KOPT-K1 (cell line): Measurements from ENCODE around the gene ADAMTSL1.

Experiments
- H3K27ac ChIP-seq: fragments of 200-600 bp; sonication (generic); 2 replicates; pipeline ENCODE4 v1.5.1; 2016; ENCODE audit warnings: antibody characterized with exemption, mild to moderate bottlenecking, low read depth, low read length; ENCODE audit not compliant: poor library complexity, severe bottlenecking
- H3K36me3 ChIP-seq: fragments of 200-600 bp; sonication (generic); 2 replicates; pipeline ENCODE4 v1.5.1; 2017; ENCODE audit warnings: antibody characterized with exemption, mild to moderate bottlenecking, low read length, moderate library complexity; ENCODE audit not compliant: insufficient read depth
- H3K9me3 ChIP-seq: fragments of 200-600 bp; sonication (generic); 2 replicates; pipeline ENCODE4 v1.5.1; 2017; ENCODE audit warnings: antibody characterized with exemption, low read length, mild to moderate bottlenecking; ENCODE audit not compliant: insufficient read depth, poor library complexity, severe bottlenecking

Gene ADAMTSL1

DNA sequence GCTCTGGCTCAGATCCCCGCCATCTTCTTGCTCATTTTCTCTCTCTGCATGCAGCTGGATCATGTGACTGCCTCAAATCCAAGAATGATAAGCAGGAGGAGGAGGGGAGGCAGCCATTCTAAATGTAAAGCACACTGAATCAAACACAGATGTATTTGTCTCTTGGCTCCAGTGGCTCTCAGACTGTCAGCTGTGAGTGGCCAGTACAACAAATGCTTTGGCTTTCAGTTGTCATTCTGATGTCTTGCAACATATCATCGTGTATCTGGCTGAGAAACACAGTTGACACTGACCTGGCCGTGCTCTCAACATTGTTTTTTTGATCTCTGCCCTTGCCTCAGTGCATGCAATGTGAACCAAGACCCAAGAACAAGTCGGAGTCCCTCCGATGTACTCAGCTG is 233.1 kb downstream of the ADAMTSL1 start:
- H3K27ac ChIP-seq, result no peak overlapping the region
- H3K9me3 ChIP-seq, result no peaks in the 10 kb centered on the region
- no peaks in the 10 kb centered on the region for H3K36me3 ChIP-seq

DNA sequence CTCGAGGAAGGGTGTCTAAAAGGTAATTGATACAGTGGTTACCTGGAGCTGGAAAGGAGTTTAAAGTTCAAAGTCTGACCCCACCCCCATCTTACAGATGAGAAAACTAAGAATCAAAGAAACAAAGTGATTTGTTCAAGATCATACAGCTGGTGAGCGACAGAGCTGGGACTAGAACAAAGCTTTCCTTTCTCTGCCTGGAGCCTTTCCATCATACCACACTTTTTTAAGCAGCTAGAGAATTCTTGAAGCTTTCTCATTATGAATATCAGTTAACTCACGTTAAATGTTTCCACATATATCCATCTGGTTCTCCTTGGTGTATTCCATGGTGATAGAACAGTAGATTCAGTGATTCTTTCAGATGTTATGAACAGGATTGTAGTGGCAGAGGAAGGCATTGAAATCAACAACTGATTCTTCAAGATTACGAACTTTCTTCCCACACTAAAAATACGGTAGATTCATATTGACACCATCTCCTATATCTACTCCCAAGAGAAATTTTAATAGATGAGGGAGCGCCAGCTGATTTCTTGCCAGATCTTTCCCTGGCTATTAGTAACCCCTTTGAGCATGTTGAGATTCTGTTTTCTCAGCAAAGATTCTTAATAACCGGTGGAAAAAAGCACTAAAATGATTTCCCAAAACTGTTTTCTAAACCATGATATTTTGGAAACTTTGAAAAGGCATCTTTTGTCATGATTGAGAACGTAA is 233.7 kb downstream of the ADAMTSL1 start:
- H3K27ac ChIP-seq, result no peak overlapping the region
- H3K36me3 ChIP-seq, result no peaks in the 10 kb centered on the region
- no peaks in the 10 kb centered on the region for H3K9me3 ChIP-seq

DNA sequence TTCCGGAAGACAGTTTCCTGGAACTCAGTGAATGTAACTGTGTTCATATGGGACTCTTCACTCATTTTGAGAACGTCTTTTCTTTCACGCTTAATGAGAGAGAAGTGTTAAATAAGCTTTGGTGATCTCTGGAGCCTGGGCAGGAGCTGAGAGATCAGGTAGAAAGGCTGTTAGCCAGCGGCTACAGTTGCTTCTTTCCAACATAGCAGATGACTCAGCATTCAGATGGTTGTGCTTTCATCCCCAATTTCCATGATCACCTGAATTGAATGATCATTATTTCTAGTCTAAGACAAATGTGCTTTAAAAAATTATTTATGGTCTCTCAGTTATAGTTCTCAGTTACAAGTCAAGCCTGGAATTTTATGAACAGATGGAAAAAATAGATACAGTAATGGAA is 234.5 kb downstream of the ADAMTSL1 start:
- H3K36me3 ChIP-seq, result no peaks in the 10 kb centered on the region
- H3K9me3 ChIP-seq, result no peaks in the 10 kb centered on the region
- no peak overlapping the region for H3K27ac ChIP-seq

DNA sequence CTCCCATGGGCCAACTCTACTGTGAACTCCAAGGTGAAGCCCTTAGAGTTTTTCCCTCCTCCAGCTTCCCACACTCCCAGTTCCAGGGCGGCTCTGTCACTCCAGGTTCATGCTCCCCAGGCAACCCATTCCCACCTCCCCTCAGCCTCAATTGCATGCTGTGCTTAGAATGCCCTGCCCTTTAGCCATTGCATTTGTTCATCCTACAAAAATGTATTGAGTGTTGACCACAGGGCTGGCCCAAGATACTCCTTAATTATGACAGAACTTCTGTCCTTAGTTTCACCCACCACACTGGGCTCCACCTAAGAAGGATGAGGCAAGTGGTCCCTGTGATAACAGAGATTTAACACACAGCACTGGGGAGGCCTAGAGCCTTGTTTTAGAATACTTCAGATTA is 236.1 kb downstream of the ADAMTSL1 start:
- Histone ChIP-seq H3K27ac (no peak overlapping the region), H3K9me3 (no peaks in the 10 kb centered on the region), H3K36me3 (no peaks in the 10 kb centered on the region)

DNA sequence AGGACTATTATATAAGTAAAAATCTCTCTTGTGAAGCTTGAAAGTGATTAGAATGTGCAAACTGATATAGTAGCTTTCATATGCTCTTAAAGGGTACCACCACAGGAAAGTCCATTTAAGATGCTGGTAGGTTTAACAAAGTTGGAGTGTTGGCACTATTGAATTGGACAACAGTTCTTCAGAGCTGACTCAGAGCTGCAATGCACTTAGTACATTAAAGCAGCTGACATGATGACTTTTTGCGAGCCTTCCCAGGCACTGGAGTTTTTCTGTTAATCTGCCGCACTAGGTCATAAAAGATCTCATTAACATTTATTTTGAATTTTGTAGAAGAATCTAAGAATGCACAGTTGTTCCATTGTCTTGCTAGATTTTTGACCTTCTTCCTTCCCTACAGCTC is 243.8 kb downstream of the ADAMTSL1 start:
- Histone ChIP-seq H3K36me3 (no peaks in the 10 kb centered on the region), H3K9me3 (no peaks in the 10 kb centered on the region), H3K27ac (no peak overlapping the region)

DNA sequence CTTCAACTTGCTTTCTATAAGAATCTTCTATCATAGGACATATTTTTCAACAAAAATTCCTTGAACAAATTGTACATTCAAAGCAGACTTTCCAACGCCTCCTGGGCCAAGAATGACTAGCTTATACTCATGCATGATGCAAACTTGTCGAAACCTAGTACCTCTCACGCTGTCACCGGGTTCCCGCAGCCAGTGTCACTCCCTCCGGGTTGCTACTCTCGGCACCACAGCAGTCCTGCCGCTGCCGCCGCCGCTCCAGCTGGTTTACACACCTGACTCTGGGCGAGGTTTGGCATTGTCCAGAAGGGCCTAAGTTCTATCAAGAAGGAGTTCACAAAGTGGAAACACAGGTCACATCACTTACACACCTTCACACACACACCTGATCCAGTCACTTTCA is 244.4 kb downstream of the ADAMTSL1 start:
- H3K9me3 ChIP-seq, result no peaks in the 10 kb centered on the region
- H3K36me3 ChIP-seq, result no peaks in the 10 kb centered on the region
- H3K27ac ChIP-seq, result no peak overlapping the region

DNA sequence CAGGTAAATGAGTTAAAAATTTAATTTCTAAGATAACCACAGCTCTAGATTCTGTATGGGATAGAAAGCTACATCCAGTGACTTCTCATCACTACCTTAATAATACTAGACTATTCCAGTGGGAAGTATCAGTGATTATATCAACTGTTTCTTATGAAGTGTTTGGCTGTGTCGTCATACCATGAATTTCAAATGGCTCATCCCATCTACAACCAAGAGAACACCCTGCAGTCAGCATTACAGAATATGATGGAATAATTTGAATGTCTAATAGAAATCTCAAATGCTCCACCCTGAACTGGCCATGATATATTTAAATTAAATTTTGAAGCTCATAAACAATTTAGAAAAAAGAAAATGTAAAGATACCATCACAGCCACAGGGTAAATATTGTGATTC is 245.0 kb downstream of the ADAMTSL1 start:
- no peaks in the 10 kb centered on the region for H3K9me3 ChIP-seq
- no peaks in the 10 kb centered on the region for H3K36me3 ChIP-seq
- no peak overlapping the region for H3K27ac ChIP-seq

DNA sequence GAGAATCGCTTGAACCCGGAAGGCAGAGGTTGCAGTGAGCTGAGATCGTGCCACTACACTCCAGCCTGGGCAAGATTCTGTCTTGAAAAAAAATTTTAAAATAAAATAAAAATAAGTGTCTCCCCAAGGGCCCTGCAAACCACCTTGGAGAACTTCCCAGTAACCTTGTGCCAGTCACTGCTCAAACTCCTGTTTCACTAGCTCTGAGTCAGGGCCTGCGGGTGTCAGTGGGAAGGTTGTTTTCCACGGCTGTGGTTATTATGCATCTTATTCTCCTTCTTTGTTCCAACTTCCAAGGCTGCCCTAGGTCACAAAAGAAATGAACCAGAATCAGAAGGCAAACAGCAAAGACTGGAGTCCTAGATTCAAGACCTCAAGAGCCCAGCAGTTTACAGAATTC is 246.7 kb downstream of the ADAMTSL1 start:
- Histone ChIP-seq H3K9me3 (no peaks in the 10 kb centered on the region), H3K27ac (no peak overlapping the region), H3K36me3 (no peaks in the 10 kb centered on the region)

DNA sequence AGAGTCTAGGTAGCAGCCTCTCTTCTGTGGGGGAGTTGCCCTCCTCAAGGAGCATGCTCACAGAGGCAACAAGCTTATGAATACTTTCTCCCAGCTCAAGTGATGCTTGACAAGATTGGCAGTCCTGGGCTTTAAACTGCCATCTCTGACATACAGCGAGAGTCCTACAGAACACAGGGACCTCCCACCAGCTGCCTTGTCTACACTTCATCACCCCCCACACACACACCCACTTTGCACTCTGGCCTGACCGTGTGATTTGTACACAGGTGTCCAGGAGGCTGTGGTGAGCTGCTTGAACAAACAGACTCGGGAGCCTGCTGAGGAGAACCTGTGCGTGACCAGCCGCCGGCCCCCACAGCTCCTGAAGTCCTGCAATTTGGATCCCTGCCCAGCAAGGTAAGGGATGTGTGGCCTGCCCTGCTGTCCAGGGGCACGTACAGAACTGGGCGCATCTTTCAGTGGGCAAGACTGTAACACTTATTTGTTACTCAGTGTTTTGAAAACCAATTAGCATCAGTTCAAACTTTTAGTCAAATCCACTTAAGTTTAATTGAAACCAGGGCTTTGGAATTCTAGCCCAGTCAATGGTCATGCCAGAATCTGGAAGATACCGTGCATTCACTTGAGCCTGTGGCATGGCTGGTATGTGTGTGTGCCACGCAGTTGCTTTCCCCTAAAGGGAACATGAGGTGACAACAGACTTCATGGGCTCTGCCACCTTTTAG is 247.5 kb downstream of the ADAMTSL1 start:
- Histone ChIP-seq H3K9me3 (no peaks in the 10 kb centered on the region), H3K27ac (no peak overlapping the region), H3K36me3 (no peaks in the 10 kb centered on the region)

DNA sequence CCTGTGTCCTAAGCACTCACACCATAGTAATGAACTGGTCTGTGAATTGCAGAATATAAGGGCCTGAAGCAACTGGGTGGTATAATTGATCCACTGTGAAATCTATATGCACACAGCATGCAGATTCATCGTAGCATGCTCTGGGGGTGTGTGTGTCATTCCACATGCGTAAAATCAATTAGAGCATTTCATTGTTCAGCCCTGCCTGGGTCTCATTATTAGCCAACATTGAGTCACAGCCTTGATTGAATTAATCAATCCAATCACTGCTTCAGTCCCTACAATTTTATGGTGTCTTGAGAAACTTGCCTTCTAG is 248.0 kb downstream of the ADAMTSL1 start:
- Histone ChIP-seq H3K36me3 (no peaks in the 10 kb centered on the region), H3K9me3 (no peaks in the 10 kb centered on the region), H3K27ac (no peak overlapping the region)

DNA sequence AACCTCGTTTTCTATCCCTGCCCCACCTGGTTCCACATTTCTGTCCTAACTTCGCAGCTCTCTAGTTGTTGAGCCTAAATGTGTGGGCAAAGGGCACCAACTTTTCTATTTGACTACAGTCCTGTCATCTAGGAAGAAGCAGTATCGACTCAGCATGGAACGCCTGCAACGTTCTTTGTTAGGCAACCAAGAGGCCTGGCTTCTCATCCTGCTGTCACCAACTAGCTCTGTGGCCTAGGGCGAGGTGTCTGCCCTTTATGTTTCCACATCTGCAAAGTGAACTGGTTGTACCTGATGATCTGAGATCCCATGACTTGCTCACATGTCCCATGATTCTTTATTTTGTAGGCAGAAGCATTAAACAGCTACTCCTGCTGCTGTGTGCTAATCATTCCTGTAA is 248.9 kb downstream of the ADAMTSL1 start:
- H3K36me3 ChIP-seq, result no peaks in the 10 kb centered on the region
- no peaks in the 10 kb centered on the region for H3K9me3 ChIP-seq
- no peak overlapping the region for H3K27ac ChIP-seq

DNA sequence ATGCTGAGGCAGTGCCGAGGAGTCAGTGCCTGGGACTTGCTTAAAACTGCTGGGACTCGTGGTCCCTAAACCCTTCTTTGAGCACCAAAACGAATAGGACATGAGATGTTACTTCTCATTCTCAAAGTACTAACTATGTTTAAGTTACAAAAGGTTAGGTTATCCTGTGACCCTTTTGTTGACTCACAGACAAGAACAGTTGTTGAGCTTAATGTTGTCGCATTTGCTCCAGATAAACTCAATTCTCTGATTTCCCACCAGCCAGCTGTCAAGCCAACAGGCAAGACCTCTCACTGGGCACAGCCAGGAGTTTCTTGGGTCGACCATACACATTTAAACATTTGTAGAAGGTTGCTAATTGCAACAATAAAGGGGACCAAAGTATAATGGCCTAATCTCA is 249.4 kb downstream of the ADAMTSL1 start:
- Histone ChIP-seq H3K9me3 (no peaks in the 10 kb centered on the region), H3K27ac (no peak overlapping the region), H3K36me3 (no peaks in the 10 kb centered on the region)

DNA sequence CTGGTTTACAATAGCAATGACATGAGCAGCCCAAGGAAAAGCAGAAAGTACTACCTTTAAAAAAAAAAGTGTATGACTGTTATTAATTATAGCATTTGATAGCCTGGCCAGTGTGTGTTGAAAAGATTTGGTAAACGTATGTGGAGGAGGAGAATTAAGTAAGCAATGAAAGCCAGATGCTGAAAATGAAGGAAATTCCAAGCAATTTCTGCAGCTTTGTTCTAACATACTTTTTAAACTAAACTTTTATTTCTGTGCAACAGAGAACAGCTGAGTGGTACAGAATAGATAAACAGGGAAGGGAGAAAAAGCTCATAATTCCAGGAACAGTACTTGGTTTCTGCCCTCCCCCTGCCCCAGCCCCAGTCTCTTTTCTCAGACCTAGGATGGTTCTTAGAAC is 252.6 kb downstream of the ADAMTSL1 start:
- Histone ChIP-seq H3K36me3 (no peaks in the 10 kb centered on the region), H3K27ac (no peak overlapping the region), H3K9me3 (no peaks in the 10 kb centered on the region)

DNA sequence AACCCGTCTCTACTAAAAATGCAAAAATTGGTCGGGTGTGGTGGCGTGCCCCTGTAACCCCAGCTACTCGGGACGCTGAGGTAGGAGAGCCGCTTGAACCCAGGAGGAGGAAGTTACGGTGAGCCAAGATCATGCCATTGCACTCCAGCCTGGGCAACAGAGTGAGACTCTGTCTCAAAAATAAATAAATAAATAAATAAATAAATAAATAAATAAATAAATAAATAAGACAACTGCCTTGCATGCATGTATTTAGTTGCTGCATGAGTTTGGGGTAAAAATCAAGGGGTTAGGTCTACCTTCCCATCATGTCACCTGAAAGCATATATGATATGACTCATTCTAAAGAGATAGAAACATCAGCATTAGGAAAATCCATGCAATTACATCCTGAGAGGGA is 254.0 kb downstream of the ADAMTSL1 start:
- H3K9me3 ChIP-seq, result no peaks in the 10 kb centered on the region
- H3K36me3 ChIP-seq, result no peaks in the 10 kb centered on the region
- H3K27ac ChIP-seq, result no peak overlapping the region

DNA sequence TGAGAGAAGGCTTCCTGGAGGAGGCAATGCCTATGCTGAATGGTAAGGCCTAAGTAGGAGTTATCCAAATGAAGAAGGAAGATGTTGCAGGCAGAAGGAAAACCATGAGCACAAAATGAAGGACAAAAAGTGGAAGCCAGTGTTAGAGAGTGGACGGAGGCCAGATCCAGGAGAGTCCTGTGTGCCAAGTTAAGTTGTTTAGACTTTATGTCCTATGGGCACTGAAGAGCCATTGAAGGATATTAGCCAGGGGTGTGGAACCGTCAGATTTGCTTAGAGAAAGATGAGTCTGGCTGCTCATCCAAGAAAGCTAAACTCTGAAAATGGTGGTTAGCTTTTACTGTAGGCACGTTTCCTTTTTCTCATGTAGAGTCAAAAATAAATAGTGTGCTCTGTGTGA is 254.7 kb downstream of the ADAMTSL1 start:
- no peaks in the 10 kb centered on the region for H3K9me3 ChIP-seq
- H3K36me3 ChIP-seq, result no peaks in the 10 kb centered on the region
- no peak overlapping the region for H3K27ac ChIP-seq

DNA sequence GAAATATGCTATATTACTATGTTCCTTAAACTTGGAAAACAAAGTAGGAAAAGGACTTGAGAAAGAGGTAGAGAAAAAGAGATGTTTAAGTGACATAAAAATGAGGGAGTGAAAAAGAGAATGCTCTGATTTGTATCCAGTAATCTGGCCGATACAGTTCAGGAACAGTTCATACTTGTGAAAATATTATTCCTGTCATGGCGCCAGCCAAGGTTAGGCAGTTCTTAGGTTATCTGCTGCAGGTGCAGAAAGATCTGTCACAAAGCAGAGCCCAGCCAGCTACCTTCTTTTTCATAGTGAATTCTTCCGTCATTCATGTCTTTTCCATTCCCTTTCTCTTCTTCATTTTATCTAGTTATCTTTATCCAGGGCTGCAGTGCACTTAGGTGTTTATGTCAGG is 256.3 kb downstream of the ADAMTSL1 start:
- Histone ChIP-seq H3K27ac (no peak overlapping the region), H3K36me3 (no peaks in the 10 kb centered on the region), H3K9me3 (no peaks in the 10 kb centered on the region)
